ENCODE measurements around the gene PRPH. TPM values are rescaled to one million over a fixed set of nuclear protein-coding genes. Genes with fewer than 3 reads are reported as not detected.

The PRPH gene
- total and polyA plus RNA-seq, 9 of the 15 experiments (the other 6 are each of a cell fraction or from before 2014, with no cell fraction given), result 0.27 to 1.9 (median 1.3) TPM; not detected in 1

DNA sequence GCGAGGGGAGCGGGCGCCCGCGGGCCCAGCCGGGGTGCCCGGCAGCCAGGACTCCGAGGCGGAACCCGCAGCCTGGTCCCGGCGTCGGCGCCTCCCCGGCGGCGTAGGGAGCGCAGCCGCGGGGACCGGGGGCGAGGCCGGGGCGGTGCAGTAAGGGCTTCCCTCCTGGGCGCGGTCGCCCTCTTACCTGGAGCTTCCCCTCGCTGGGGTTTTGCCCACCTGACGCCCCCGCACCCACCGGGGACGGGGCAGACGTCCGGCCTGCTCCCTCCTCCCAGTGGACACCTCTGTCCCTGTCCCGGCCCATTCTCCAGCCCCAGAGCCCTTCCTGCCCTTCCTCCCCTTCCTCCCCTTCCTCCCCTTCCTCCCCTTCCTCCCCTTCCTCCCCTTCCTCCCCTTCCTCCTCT lies 30.5 kb upstream of the PRPH start (continued):
- TF ChIP-seq, protein P1, sequence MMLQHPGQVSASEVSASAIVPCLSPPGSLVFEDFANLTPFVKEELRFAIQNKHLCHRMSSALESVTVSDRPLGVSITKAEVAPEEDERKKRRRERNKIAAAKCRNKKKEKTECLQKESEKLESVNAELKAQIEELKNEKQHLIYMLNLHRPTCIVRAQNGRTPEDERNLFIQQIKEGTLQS (IDR thresholded peaks at IDR 0.05), result no peak
- TF ChIP-seq, protein P1 (CRISPR knock-in tag; conservative IDR thresholded peaks at IDR 0.05), result no peak
- TF ChIP-seq, protein P2, sequence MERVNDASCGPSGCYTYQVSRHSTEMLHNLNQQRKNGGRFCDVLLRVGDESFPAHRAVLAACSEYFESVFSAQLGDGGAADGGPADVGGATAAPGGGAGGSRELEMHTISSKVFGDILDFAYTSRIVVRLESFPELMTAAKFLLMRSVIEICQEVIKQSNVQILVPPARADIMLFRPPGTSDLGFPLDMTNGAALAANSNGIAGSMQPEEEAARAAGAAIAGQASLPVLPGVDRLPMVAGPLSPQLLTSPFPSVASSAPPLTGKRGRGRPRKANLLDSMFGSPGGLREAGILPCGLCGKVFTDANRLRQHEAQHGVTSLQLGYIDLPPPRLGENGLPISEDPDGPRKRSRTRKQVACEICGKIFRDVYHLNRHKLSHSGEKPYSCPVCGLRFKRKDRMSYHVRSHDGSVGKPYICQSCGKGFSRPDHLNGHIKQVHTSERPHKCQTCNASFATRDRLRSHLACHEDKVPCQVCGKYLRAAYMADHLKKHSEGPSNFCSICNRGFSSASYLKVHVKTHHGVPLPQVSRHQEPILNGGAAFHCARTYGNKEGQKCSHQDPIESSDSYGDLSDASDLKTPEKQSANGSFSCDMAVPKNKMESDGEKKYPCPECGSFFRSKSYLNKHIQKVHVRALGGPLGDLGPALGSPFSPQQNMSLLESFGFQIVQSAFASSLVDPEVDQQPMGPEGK (CRISPR knock-in tag; IDR thresholded peaks at IDR 0.05; ENCODE audit: borderline replicate concordance), result no peak
- no peak for TF ChIP-seq KLF1 (tag; IDR thresholded peaks at IDR 0.05)
- peak; percentile 62; the same call in 1 of the 2 replicates for TF ChIP-seq ZSCAN32 (CRISPR knock-in tag; IDR thresholded peaks at IDR 0.05)
- 0 out of 2 replicates have a peak, but pooled peaks have one; percentile 21 for TF ChIP-seq FOXP1 (CRISPR knock-in tag; IDR thresholded peaks at IDR 0.05)
- TF ChIP-seq FOXK1 (CRISPR knock-in tag; IDR thresholded peaks at IDR 0.05; ENCODE audit: borderline replicate concordance), result no peak
- TF ChIP-seq, protein P3, sequence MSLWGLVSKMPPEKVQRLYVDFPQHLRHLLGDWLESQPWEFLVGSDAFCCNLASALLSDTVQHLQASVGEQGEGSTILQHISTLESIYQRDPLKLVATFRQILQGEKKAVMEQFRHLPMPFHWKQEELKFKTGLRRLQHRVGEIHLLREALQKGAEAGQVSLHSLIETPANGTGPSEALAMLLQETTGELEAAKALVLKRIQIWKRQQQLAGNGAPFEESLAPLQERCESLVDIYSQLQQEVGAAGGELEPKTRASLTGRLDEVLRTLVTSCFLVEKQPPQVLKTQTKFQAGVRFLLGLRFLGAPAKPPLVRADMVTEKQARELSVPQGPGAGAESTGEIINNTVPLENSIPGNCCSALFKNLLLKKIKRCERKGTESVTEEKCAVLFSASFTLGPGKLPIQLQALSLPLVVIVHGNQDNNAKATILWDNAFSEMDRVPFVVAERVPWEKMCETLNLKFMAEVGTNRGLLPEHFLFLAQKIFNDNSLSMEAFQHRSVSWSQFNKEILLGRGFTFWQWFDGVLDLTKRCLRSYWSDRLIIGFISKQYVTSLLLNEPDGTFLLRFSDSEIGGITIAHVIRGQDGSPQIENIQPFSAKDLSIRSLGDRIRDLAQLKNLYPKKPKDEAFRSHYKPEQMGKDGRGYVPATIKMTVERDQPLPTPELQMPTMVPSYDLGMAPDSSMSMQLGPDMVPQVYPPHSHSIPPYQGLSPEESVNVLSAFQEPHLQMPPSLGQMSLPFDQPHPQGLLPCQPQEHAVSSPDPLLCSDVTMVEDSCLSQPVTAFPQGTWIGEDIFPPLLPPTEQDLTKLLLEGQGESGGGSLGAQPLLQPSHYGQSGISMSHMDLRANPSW (CRISPR knock-in tag; IDR thresholded peaks at IDR 0.05), result no peak
- TF ChIP-seq ZC3H11A (IDR thresholded peaks at IDR 0.05; ENCODE audit: low read depth, low read length), result no peak
- TF ChIP-seq DMBX1 (CRISPR knock-in tag; IDR thresholded peaks at IDR 0.05; ENCODE audit: borderline replicate concordance), result no peak
- TF ChIP-seq, protein P4, sequence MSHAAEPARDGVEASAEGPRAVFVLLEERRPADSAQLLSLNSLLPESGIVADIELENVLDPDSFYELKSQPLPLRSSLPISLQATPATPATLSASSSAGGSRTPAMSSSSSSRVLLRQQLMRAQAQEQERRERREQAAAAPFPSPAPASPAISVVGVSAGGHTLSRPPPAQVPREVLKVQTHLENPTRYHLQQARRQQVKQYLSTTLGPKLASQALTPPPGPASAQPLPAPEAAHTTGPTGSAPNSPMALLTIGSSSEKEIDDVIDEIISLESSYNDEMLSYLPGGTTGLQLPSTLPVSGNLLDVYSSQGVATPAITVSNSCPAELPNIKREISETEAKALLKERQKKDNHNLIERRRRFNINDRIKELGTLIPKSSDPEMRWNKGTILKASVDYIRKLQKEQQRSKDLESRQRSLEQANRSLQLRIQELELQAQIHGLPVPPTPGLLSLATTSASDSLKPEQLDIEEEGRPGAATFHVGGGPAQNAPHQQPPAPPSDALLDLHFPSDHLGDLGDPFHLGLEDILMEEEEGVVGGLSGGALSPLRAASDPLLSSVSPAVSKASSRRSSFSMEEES (CRISPR knock-in tag; IDR thresholded peaks at IDR 0.05), result no peak
- no peak for TF ChIP-seq TGIF2 (CRISPR knock-in tag; IDR thresholded peaks at IDR 0.05)
- TF ChIP-seq ZBTB17 (CRISPR knock-in tag; IDR thresholded peaks at IDR 0.05), result 0 out of 2 replicates have a peak, but pooled peaks have one; percentile 50
- TF ChIP-seq PRMT5 (CRISPR knock-in tag; IDR thresholded peaks at IDR 0.05), result no peak
- TF ChIP-seq ETV6 (IDR thresholded peaks at IDR 0.05; ENCODE audit: borderline replicate concordance in 1 of 2, low read depth in 2 of 2, low read length in 1 of 2), result no peak; a peak in 1 of 4 replicates
- TF ChIP-seq ETV6 (CRISPR knock-in tag; IDR thresholded peaks at IDR 0.05; ENCODE audit: borderline replicate concordance), result no peak
- peak; percentile 28; the same call in 1 of the 2 replicates for TF ChIP-seq HLTF (IDR thresholded peaks at IDR 0.05)
- no peak for TF ChIP-seq THRAP3 (IDR thresholded peaks at IDR 0.05; ENCODE audit: borderline replicate concordance)
- no peak; the same call in 1 of the 2 replicates for TF ChIP-seq GABPA (tag; conservative IDR thresholded peaks at IDR 0.05; ENCODE audit: low read depth)
- TF ChIP-seq CCNT2 (IDR thresholded peaks at IDR 0.05; ENCODE audit: borderline replicate concordance, extremely low read depth, insufficient read length, low read depth, low read length), result peak; percentile 34
- TF ChIP-seq, protein P5, sequence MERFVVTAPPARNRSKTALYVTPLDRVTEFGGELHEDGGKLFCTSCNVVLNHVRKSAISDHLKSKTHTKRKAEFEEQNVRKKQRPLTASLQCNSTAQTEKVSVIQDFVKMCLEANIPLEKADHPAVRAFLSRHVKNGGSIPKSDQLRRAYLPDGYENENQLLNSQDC (CRISPR knock-in tag; IDR thresholded peaks at IDR 0.05), result peak; percentile 83; the same call in 1 of the 2 replicates
- peak; percentile 84; the same call in 1 of the 2 replicates for TF ChIP-seq ERF (CRISPR knock-in tag; IDR thresholded peaks at IDR 0.05)

Measured in K562 (cell line).